Colon (tissue), 2 donors: ENCODE measurements around the gene CDKN2B-AS1.

Experiments
- FAIRE-seq: peaks from 2 replicates; lab custom pipeline; 2012; peaks lifted over from hg19 to GRCh38; lab: Jason Lieb, UNC
- donor health status: control.
- donor health status: control.

Gene CDKN2B-AS1

GRCh38 chr9:22088053-22088716 lies 93.6 kb downstream of the CDKN2B-AS1 start:
- FAIRE-seq, result no peak

GRCh38 chr9:22088717-22089061 lies 94.1 kb downstream of the CDKN2B-AS1 start:
- FAIRE-seq, result peak; percentile 95

- FAIRE-seq, result no peak
Measured at GRCh38 chr9:22097707-22098106, 103.1 kb downstream of the CDKN2B-AS1 start.

- FAIRE-seq, result no peak
Measured at GRCh38 chr9:22098643-22099332, 104.2 kb downstream of the CDKN2B-AS1 start.

GRCh38 chr9:22100626-22101025 lies 106.0 kb downstream of the CDKN2B-AS1 start:
- no peak for FAIRE-seq

- FAIRE-seq, result no peak
Measured at GRCh38 chr9:22102146-22103053, 107.8 kb downstream of the CDKN2B-AS1 start.

GRCh38 chr9:22103685-22104575 lies 109.3 kb downstream of the CDKN2B-AS1 start:
- peak; percentile 92 for FAIRE-seq

- no peak for FAIRE-seq
Measured at GRCh38 chr9:22105005-22105722, 110.6 kb downstream of the CDKN2B-AS1 start.

GRCh38 chr9:22107202-22108045 lies 112.8 kb downstream of the CDKN2B-AS1 start:
- no peak for FAIRE-seq

GRCh38 chr9:22108581-22109370 lies 114.2 kb downstream of the CDKN2B-AS1 start:
- FAIRE-seq, result peak; percentile 77

GRCh38 chr9:22111176-22111953 lies 116.8 kb downstream of the CDKN2B-AS1 start:
- no peak for FAIRE-seq

- FAIRE-seq, result no peak
Measured at GRCh38 chr9:22111954-22112247, 117.3 kb downstream of the CDKN2B-AS1 start.

GRCh38 chr9:22112870-22113821 lies 118.6 kb downstream of the CDKN2B-AS1 start:
- FAIRE-seq, result no peak

- FAIRE-seq, result no peak
Measured at GRCh38 chr9:22114956-22115355, 120.4 kb downstream of the CDKN2B-AS1 start.

GRCh38 chr9:22116758-22117157 lies 122.2 kb downstream of the CDKN2B-AS1 start:
- FAIRE-seq, result no peak

GRCh38 chr9:22117511-22118384 lies 123.2 kb downstream of the CDKN2B-AS1 start:
- no peak for FAIRE-seq
